ENCODE measurements around the gene RAD50.
"Not testable (repeated sequence)": the region's sequence is repeated elsewhere in the genome, so short reads cannot be mapped to it uniquely, and the experiment has no call there.

RAD50 gene

DNA sequence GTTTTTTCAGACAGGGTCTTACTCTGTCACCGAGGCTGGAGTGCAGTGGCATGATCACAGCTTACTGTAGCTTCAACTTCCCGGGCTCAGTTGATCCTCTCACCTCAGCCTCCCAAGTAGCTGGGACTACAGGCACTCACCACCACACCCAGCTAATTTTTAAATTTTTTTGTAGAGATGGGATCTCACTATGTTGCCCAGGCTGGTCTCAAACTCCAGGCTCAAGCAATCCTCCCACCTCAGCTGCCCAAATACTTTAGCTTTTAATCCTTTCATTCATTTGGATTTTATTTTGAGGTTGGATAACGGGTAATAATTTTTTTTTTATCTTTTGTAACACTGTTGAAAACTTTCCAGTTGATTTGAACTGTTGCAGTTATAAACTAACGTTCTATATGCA lies 76.8 kb downstream of the RAD50 start:
- not testable (repeated sequence) for DNase-seq (ENCODE audit: low spot score)

DNA sequence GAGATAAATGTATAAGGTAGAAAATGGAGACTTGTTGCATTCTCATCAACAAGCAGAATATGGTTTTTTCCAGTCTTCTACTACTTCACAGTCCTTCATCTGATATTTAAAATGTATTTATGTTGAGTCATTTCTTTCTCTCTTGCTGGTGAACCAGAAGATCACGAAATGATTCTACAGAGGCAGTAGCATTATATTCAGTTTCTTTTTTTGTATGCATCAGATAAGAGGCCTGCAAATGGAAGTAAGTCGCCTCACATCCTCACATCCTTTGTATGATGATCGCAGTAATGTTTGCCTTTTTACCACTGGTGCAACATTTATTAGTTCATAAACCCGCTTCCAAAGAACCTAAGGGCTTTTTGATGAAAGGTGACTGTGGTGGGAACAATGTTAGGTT lies 79.1 kb downstream of the RAD50 start:
- no peak for DNase-seq (ENCODE audit: low spot score)

DNA sequence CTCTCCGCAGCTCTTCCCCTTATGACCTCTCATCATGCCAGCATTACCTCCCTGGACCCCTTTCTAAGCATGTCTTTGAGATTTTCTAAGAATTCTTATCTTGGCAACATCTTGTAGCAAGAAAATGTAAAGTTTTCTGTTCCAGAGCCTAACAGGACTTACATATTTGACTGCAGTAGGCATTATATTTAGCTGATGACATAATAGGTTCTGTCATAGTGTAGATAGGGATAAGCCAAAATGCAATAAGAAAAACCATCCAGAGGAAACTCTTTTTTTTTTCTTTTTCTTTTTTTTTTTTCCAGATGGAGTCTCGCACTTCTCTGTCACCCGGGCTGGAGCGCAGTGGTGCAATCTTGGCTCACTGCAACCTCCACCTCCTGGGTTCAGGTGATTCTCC lies 80.5 kb downstream of the RAD50 start:
- no peak for DNase-seq (ENCODE audit: low spot score)

DNA sequence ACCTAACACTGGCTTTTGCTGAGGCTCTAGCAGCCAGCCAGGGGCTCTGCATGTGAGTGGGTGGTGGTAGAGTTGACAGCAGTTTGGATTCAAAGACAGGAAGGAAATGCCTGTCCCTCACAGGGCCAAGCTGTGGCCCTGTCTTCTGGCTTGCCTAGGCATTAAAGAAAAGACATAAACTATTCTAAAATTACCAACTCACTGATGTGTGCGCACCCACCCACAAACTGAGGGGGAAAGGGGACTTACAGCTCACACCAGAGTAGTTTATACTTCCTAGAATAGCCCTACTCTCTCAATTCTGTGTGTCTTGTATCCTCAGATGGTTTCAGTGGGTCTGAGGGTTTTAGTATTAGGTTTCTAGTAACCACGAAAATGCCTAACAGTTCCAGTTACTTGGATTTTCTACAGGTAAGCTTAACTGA lies 82.9 kb downstream of the RAD50 start:
- no peak for DNase-seq (ENCODE audit: low spot score)

DNA sequence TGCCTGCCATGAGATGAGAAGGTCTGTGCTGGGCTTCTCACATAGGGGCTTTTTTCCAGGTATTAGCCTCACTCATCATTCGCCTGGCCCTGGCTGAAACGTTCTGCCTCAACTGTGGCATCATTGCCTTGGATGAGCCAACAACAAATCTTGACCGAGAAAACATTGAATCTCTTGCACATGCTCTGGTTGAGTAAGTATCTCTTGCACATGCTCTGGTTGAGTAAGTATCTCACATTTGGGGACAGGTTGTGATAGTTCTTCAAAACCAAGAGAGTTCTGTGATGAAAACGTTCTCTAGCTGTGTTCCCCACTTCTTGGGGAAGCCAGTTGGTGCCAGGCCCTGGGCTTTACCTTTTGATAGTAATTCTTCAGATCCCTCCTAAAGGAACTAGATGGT lies 83.8 kb downstream of the RAD50 start:
- DNase-seq (ENCODE audit: low spot score), result no peak

DNA sequence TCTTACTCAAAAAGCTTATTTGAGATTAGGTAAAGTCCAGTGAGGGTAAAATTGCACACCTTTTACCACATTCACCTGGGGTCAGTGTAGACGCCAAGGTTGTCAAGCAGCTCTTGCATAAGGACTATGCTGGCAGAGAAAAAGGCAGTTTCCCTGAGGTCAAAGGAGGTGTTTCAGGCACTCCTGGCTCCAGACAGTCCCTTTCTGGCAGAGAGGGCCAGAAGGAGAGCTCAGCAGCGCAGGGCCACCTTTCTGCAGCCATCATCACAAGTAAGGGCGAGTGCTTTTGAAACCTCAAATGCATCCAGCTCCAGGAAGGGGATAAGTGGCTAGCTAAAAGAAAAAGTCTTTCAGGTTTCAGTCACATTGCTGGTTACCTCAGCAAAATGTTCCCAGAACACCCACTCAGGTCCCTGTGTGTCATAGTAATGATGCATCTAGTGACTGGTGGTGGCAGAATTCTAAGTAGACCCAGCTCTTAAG lies 84.5 kb downstream of the RAD50 start:
- no peak for DNase-seq (ENCODE audit: low spot score)

DNA sequence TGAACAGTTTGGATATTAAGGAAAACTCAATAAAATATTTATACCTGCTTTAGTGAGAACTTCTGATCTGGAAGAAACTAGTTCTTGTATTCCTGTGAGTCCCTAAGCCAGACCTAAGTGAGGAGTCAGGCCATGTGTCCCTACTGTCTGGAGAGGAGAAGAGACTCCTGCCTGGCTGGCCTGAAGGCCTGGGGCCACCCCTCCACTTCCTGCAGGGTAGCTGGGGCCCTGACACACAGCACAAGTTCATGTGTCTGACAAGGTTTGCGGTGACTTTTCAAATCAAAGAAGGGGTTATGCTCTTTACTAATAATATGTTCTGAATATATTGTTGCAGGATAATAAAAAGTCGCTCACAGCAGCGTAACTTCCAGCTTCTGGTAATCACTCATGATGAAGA lies 85.1 kb downstream of the RAD50 start:
- no peak for DNase-seq (ENCODE audit: low spot score)

DNA sequence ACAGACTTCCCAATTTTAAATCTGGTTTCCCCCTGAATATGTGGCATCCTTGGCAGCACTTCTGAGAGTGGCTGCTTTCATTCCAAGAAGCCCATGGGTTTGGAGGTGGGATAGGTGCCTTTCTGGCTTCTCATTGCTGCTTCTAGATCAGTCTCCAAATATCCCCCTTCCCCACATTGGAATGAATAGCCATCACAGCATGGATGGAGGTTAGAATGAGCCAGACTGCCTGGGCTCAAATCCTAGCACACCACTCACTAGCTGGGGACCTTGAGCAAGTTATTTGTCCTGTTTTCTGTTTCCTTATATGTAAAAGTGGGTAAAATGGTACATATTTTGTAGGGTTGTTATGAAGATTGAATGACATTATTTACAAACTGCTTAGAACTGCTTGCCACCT lies 87.4 kb downstream of the RAD50 start:
- no peak for DNase-seq (ENCODE audit: low spot score)

DNA sequence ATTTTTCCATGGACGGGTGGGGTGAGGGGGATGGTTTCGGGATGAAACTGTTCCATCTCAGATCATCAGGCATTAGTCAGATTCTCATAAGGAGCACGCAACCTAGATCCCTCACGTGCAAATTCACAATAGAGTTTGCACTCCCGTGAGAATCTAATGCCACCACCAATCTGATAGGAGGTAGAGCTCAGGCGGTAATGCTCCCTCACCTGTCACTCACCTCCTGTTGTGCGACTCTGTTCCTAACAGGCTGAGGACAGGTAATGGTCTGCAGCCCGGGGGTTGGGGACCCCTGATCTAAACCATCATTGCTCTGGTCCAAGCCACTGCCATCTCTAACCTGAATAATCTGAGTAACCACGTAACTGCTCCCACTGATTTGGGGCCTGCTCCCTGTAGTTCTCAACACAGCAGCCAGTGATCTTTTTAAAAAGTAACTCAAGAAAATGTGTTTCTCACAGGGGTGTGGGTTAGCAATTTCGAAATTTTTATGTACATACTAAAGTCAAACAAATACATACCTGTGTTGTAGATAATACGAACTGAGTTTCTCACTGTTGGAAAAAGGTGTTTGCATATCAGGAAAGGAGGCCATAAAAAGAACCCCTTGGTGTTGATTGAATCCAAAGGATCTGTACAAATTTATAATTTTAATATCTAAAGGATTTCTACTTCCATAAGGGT lies 89.9 kb downstream of the RAD50 start:
- no peak for DNase-seq (ENCODE audit: low spot score)

DNA sequence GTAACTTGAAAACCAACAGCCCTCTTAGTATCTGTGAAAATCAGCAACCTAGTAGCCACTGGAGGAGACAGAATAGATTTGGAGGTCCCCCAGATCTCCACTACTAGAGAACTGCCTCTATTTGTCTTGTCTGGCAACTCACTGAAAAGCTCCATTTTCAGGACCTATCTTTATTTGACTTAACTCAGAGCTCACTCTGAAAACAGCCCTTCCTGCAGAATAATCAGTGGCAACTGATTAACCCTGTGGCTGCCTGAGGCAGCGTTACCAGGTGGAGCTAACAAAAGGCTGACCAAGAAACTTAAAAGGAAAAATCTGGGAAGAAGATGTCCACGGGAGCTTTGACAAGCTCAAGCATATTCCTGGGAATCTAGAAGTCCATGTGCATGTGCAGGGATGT lies 90.7 kb downstream of the RAD50 start:
- no peak for DNase-seq (ENCODE audit: low spot score)

DNA sequence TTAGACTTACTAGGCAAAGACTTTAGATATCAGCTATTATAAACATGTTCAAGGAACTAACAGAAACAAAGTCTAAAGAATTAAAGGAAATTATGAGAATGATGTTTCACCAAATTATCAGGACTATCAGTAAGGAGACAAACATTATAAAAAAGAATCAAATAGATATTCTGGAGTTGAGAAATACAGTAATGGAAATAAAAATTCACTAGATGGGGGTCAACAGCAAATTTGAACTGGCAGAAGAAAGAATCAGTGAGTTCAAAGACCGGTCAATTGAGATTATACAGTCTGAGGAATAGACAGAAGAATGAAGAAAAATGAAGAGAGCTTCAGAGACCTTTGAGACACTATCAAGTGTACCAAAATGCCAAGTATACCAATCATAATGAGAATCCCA lies 91.6 kb downstream of the RAD50 start:
- DNase-seq (ENCODE audit: low spot score), result no peak

DNA sequence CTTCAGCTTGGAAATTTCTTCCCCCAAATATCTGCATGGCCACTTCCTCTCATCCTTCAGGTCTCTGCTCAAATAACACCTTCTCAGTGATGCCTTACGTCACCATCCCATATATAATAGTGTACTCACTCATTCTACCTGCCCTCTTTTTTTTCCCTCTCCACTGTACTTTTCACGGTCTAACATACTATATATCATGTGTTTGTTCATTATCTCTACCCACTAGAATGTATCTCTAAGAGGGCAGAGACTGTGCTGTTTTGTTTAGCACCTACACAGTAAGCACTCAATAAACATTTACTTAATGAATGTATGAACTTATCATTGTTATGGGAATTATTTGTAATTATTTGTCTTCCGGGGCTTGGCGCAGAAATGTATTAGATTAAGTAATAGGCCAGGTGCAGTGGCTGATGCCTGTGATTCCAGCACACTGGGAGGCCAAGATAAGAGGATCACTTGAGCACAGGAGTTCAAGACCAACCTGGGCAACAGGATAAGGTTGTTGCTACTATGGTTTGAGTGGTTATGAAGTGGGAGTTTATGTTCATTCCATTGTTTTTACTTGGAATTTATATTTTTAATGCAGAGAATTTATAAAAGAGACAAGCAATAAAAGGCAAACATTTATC lies 95.2 kb downstream of the RAD50 start:
- DNase-seq (ENCODE audit: low spot score), result peak; percentile 82

DNA sequence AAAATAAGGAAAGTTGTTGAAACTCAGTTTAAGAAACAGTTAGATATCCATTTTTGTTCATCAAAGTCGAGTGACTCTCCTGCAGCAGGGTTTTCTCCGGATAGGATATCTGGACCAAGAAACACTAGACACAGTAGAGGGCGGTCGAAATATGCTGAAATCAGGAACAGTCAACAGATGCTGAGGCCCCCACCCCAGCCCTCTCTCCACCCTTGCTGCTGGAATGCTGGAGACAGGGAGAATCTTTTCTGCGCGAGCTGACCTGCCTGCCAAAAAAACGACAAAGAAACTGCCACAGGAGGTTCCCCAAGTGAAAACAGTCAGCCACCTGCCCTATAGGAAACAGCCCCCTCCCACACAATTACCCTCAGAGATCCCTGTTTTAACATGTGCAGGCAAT lies 96.9 kb downstream of the RAD50 start:
- DNase-seq (ENCODE audit: low spot score), result no peak

DNA sequence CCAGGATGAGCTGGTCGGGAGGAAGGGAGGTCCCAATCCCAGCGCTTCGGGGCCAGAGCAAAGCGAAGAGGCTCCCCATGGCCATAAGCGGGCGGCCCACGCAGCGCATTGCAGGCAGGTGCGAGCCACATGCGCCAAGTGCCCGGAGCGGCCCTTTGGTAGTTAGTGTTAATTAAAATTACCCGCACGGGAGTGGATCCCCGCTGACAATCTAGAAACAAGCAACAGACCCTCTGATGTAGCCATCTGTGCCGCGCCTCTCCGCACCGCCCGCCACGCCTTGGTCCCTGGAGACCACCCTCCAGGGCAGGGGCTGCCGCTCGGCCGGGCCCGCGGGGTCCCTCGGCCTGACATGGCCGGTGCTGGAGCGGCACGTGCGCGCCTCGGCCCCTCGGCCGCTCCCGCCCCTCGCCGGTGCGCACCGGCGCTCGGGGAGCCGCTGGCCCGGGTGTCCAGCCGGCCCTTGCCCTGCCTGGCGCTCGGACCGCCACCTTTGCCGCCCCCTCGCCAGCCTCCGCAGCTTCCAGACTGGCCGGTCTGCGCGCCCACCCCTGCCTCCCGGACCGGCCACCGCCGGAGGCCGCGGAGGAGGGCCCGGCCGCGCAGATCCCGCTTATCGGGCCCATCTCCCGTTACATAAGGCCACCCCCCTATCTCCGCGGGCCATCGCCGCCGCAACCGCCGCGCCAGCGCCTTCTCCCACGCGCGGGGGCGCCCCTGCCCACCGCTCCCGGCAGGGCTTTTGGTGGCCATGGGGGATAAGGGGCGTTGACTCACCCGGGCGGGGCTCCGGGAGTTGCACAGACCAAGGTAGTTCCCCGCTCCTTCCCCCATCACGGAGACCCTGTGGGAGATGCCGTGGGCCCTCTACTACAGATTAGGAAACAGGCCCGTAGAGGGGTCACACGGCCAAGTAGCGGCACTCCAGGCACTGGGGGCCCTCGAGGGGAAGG lies 99.3 kb downstream of the RAD50 start:
- peak; percentile 22 for DNase-seq (ENCODE audit: low spot score)

DNA sequence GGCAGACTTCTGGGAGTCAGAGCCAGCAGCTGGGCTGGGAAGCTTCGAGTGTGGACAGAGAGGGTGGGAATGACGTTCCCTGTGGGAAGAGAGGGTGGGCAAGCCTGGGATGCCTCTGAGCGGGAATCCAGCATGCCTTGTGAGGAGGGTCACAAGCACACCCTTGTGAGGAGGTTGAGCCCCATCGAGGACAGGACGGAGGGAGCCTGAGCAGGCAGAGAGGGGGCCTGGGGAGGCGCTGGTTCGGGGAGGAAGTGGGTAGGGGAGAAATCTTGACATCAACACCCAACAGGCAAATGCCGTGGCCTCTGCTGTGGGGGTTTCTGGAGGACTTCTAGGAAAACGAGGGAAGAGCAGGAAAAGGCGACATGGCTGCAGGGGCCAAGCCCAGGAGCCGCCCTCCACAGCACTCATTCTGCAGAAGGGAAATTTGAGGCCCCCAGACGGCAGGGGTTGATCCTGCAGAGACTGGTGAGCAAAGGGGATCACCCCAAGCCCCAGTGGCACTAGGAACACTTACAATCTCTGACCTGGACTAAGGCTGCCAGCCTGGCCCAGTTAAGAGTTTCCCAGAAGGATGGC lies 100.1 kb downstream of the RAD50 start:
- DNase-seq (ENCODE audit: low spot score), result no peak

DNA sequence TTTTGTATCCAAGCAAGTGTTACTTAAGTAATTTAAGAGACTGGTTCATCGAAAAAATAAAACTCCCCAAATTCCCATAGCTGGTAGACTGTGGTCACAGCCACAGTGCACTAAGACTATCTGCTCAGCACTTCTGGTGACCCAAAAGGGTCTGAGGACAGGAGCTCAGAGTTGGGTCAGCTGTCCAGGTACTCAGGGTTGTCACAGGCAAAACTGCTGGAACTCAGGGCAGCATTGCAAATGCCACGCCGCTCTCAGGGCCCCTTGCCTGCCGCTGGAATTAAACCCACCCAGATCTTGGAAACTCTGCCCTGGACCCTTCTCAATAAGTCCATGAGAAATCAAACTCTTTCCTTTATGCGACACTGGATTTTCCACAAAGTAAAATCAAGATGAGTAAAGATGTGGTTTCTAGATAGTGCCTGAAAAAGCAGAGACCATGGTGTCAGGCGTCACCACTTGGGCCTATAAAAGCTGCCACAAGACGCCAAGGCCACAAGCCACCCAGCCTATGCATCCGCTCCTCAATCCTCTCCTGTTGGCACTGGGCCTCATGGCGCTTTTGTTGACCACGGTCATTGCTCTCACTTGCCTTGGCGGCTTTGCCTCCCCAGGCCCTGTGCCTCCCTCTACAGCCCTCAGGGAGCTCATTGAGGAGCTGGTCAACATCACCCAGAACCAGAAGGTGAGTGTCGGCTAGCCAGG lies 101.1 kb downstream of the RAD50 start, which contains the start of gene IL13:
Gene IL13, plus strand, starts transcription at position 498 of the 705 bp plus-strand sequence. Its CDS starts 14 bp downstream, at position 512.
- no peak for DNase-seq (ENCODE audit: low spot score)

DNA sequence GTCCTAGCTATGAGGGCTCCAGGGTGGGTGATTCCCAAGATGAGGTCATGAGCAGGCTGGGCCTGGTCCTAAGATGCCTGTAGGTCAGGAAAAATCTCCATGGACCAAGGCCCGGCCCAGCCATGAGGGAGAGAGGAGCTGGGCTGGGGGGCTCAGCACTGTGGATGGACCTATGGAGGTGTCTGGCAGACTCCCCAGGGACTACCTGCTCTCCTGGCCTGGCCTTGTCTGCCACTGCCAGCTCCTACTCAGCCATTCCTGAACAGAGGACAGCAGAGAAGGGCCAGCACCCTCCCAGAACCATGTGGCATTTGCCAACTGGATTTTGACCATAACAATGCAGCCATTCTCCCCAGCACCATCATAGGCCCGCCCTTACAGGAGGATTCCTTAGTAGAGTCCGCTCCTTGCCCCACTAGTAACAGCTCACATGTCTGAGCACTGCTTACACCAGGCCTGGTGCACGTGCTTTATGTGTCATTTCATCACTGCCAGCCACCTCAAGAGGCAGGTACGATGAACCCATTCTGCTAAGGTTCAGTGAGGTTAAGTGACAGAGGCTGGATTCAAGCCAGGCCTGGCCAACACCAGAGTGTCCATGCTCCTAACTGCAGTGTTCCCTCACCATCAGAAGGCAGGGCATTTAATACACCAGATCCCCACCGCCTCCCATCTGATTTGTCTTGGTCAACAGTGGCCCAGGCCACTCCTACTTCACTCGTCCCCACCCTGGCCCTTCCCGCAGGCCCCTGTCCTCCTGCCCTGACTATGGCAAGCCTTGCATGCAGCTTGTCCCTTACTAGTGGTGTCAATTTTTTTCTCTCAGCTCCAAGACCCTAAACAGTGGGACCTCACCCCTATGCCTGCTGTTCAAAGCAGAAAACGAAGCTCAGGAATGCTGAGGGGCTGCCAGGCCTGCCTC lies 101.9 kb downstream of the RAD50 start:
- DNase-seq (ENCODE audit: low spot score), result no peak

DNA sequence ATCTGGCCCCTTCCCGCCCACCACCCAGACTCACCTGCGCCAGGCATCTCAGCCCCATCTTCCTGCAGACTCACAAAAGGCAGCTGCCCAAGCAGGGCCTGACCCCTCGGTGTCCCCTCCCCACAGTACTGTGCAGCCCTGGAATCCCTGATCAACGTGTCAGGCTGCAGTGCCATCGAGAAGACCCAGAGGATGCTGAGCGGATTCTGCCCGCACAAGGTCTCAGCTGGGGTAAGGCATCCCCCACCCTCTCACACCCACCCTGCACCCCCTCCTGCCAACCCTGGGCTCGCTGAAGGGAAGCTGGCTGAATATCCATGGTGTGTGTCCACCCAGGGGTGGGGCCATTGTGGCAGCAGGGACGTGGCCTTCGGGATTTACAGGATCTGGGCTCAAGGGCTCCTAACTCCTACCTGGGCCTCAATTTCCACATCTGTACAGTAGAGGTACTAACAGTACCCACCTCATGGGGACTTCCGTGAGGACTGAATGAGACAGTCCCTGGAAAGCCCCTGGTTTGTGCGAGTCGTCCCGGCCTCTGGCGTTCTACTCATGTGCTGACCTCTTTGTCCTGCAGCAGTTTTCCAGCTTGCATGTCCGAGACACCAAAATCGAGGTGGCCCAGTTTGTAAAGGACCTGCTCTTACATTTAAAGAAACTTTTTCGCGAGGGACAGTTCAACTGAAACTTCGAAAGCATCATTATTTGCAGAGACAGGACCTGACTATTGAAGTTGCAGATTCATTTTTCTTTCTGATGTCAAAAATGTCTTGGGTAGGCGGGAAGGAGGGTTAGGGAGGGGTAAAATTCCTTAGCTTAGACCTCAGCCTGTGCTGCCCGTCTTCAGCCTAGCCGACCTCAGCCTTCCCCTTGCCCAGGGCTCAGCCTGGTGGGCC lies 103.1 kb downstream of the RAD50 start:
- DNase-seq (ENCODE audit: low spot score), result no peak

DNA sequence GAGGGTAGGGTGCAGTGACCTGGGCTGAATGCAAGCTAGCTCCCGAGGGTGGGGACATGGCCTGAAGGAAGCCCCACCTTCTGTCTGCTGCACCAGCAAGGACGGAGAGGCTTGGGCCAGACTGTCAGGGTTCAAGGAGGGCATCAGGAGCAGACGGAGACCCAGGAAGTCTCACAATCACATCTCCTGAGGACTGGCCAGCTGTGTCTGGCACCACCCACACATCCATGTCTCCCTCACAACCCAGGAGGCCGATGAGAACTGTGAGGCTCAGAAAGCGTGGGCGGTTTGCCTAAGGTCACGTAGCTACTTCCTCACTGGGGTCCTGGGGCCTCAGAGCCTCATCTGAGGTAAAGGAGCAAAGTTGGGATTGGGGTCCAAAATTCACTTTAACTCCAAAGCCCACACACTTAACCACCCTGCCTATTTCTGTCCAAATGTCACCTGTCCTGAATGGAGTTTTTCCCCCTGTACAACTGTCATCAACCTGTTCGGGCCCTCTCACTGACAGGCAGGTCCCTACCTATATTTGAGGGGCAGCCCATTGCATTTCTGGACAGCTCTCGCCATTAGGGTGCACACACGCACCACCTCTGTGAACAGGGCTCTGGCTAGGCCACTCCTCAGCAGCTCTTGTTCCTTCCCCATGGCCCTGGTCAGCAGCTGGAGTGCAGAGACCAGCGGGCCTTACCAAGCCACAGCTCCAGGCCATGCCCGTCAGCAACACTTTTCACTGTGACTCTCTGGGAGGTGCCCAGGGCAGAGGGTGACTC lies 104.6 kb downstream of the RAD50 start:
- no peak for DNase-seq (ENCODE audit: low spot score)

Measured in hematopoietic multipotent progenitor cell treated with erythropoietin and hydrocortisone succinate and interleukin-3 and kit ligand, for 15 days (in vitro differentiated cells).